Non-pigmented ciliary epithelial cell (primary cell): ENCODE results near the gene DPF3.
"Not testable (repeated sequence)": the region's sequence is repeated elsewhere in the genome, so short reads cannot be mapped to it uniquely, and the experiment has no call there.

Source experiments
- DNase-seq: peaks from one replicate; pipeline ENCODE4 v3.0.0-alpha.2; 2010; ENCODE audit warnings: low read depth

Gene DPF3

GRCh38 chr14:72880164-72880563 is 13.7 kb downstream of the DPF3 start:
- DNase-seq, result no peak

DNA sequence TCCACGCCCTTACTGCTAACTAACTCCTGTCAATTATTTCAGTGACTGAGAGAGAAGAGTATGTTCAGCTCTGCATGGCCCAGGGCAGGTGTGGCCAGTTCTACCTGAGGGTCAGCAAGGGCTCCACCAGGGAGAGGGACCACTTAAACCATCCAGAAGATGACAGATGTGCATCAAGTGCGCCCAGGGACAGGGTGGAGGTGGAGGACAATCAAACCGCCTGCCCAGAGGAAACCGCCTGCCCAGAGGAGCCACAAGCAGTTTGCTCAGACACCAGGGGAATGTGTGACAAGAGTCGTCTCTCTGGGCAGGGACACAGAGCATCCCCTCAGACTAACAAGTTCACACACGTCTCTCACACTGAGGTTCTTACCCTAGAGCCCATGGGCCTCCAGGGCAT is 14.5 kb downstream of the DPF3 start:
- DNase-seq, result no peak

GRCh38 chr14:72878746-72879145 is 15.2 kb downstream of the DPF3 start:
- no peak for DNase-seq

GRCh38 chr14:72876710-72877063 is 17.2 kb downstream of the DPF3 start:
- DNase-seq, result no peak

- DNase-seq, result no peak
These were observed 17.7 kb downstream of the DPF3 start for GRCh38 chr14:72876005-72876709.

- DNase-seq, result not testable (repeated sequence)
These were observed 23.0 kb downstream of the DPF3 start for GRCh38 chr14:72870878-72871277.

- no peak for DNase-seq
These were observed 24.2 kb downstream of the DPF3 start for GRCh38 chr14:72869407-72870329.

- no peak for DNase-seq
These were observed 25.4 kb downstream of the DPF3 start for GRCh38 chr14:72868500-72868899.

DNA sequence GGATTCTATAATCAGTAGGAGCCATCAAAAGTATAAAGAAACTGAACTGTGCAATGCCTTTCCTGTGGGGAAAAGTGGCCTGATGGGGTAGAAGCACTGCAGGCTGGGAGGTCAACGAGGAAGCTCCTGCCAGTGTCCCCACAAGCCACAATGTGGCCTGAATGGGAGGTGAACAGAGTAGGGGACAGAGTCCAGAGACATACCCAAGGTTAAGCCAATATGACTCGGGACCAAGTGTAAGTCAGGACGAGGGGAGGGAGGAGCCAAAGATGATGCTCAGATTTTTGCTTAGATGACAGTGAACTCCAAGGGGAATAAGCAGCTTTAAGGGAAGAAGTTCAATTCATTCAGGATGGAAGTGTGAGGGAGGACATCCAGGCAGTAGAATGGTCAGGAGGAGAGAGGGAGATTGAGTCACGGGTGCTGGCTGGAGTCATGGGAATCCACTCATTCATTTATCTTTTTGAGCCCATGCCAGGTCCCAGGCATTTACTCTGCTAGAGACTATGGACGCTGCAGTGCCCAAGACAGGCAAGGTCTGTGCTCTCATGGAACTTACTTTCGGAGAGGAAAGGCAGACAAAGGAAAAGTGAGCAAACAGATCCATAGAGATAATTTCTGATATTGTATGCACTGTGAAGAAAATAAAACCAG is 29.1 kb downstream of the DPF3 start:
- no peak for DNase-seq

DNA sequence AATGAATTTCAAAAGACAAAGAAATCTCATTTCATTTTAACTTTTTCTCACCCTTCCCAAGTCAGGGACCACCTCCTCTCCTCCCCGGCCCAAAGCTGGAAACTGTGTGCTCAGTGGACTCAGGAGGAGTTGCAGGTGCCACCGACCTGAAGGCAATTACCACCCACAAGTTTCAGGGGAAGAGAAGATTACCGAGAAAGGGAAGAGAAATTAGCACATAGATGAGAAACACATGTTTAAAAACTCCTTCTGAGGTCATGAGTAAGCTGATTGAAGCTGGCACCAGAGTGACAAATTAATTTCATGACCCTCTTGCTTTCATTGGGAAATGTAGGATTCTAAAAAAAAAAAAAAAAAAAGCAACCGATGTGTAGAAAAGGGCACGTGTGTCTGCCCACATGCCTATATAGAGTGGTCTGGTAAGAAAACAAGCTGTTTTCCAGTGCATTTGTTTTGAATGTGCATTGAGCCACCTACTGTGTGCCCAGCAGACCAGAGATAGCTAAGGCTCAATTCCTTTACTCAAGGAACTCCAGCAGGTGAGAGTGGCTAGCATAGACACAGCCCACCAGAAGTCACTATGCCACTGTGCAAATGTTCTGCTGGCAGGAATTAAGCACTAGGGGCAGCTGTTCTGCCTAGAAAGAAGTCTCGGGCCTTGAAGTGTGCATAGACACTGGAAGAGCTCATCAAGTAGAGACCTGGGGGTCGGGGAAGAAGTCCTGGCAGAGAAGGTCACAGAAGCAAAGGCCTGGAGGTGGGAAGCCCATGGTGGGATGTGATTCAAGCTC is 30.5 kb downstream of the DPF3 start:
- no peak for DNase-seq

DNA sequence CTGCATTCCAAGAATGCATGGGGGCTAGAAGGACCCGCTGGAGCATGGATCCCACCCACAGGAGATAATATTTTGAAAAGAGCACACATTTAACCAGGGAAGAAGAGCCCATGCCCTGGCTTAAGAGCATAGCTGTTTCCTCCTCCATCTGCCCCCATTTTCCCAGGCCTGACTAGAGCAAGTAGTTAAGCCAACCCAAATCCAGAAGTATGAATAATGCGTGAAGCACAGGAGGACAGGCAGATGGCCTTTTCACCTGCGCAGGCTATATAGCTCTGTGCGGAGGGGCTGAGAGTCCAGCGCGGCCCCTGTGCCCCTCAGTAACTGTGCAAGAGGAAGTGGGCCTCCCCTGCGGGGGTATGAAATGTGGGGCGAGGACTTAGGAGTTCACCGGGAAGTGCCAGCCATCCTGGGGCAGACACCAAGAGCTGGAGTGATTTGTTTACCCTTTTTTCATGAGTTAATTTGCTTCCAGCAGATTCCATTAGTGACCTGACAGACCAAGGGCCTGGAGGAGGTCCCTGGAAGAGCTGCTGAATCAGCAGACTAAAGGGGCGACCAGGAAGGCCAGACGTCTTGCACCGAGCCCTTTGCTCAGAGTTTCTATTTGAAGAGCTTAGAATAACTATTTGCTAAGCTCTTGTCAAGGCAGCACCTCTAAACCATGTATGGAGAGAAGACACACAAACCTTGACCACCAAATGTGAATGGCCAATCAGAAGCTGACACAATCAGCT is 37.2 kb downstream of the DPF3 start:
- DNase-seq, result no peak

DNA sequence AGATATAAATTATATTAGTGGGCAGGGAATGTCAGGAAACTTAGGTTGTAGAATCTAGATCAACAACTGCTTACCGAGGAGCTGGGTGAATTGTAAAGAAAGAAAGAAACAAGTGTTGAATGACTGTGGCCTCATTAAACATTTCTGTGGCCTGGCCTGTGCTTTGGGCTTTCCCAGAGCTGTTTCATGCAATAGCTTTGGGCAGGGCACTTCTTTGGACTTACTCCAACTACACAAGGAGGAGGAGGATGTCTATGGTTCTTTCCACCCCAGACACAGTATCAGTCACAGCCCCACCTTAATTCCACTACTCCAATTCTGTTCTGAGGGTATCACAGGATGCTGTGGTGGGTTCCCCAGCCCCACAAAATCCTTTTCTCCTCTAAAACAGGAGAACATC is 38.0 kb downstream of the DPF3 start:
- no peak for DNase-seq

DNA sequence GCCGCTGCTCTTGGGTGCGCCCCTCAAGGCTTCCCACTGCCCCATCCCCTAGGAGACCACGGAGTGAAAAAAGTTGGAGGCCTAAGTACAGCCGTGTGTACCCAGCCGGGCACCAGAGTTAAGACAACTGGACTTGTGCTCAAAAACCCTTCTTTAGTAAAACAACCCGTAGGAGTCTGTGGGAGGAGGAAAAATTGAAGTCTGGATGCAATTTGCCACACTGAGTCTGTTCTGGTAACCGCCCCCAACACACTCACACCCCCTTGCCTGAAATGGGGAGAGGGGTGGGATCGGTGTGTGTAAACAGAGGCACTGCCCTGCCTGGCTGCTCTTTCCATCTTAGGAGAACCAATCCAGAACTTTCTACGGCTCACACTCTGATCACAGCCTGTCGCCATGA is 41.7 kb downstream of the DPF3 start:
- DNase-seq, result no peak

DNA sequence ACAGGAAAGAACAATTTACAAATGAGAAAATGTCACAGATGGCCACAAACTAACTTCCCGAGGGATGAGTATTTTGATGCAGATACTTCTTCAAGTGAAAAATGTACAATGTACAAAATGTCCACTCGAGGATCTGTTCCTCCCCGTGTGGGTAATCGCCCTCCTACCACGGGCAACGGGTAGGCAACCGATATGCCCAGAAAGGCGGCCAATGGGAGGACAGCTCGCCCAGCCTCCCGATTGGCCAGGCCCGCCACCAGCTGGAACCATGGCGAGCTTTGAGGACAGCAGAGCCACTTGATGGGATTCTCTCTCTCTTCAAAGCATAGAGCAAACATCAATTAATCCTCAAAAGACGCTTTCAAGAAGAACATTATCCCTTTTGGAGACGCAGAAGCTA is 42.3 kb downstream of the DPF3 start:
- no peak for DNase-seq

- DNase-seq, result no peak
These were observed 43.5 kb downstream of the DPF3 start for GRCh38 chr14:72850360-72850759.

GRCh38 chr14:72849222-72849621 is 44.7 kb downstream of the DPF3 start:
- no peak for DNase-seq

- DNase-seq, result no peak
These were observed 46.2 kb downstream of the DPF3 start for GRCh38 chr14:72847721-72848120.

DNA sequence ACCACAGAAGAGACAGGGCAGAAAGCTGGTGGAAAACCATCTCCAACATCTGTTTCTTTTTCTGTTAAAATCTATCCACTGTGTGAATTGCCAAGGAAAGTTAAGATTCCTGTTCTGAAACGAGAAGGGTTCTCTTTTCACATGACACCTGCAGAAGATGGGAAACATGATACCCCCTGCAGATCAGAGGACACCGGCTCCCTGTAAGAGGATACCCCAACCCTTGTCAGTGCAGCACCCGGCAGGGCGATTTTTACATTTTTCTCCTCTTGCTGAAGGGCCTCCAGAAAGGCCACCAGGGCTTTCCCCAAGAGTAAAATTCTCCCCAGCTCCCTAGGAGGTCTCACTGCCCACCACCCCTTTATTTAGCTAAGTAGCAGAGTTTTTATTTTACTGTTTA is 48.2 kb downstream of the DPF3 start:
- DNase-seq, result no peak

DNA sequence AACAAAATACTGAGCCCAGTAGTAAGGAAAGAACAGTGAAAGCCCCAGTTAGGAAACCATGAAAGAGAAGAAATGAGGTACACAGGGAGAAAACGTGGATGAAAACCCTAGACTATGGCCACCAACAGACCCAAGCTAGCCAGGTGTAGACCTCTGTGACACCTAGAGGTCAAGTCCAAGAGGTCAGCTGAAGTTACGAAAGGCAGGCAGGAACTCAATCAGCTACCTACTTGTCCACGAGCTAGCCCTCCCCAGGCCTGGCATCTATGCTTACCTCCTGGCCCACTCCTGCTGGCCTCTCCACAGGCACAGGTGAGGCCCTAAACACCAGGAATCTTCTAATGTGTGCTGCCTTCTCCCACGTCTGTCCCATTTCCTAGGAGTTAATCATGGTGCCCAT is 48.7 kb downstream of the DPF3 start:
- DNase-seq, result no peak

DNA sequence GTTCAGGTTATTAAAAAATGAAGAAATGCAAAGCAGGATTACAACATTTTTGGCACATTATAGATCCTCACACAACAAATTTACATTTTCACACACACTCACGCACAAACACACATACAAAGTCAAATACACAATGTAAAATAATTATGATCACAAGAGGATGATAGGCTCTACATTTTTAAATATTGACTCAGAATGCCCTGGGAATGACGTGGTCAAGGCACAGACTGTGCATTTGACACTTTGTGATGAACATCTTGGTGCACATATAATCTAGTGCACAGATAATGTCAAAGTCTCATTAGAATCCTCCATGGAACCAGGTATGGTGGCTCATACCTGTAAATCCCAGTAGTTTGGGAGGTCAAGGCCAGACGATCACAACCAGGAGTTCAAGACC is 49.4 kb downstream of the DPF3 start:
- no peak for DNase-seq
